HepG2 (cell line): ENCODE measurements around the gene COPS3. TPM values are rescaled to one million over a fixed set of nuclear protein-coding genes. Genes with fewer than 3 reads are reported as not detected.
A peak's percentile ranks its signal among the peaks of the same experiment; 100 is the strongest.

ENCODE experiments used
- HNRNPK ChIP-seq: fragments of 200-400 bp; formaldehyde crosslinking; IDR thresholded peaks from 2 replicates; pipeline ENCODE4 v1.6.1; 2018; ENCODE audit warnings: low read length, low read depth, moderate library complexity, mild to moderate bottlenecking; ENCODE audit not compliant: poor library complexity, severe bottlenecking
- KLF6 ChIP-seq: IDR thresholded peaks from 2 replicates; pipeline ENCODE4 v1.8.0; 2016; ENCODE audit warnings: missing biosample characterization, missing genetic modification reagents
- KMT2B ChIP-seq: IDR thresholded peaks from 2 replicates; pipeline ENCODE4 v1.6.1; 2016; ENCODE audit warnings: missing genetic modification reagents, missing compliant biosample characterization
- PCBP2 ChIP-seq: fragments of 200-400 bp; formaldehyde crosslinking; optimal IDR thresholded peaks from 2 replicates; pipeline ENCODE3; 2018; ENCODE audit warnings: low read length, low read depth; ENCODE audit not compliant: poor library complexity, severe bottlenecking
- PLSCR1 ChIP-seq: sonication (generic); formaldehyde crosslinking; IDR thresholded peaks from 2 replicates; pipeline ENCODE4 v1.5.0; 2020; ENCODE audit warnings: missing genetic modification reagents, mild to moderate bottlenecking, borderline replicate concordance
- PTBP1 ChIP-seq: fragments of 200-400 bp; formaldehyde crosslinking; IDR thresholded peaks from 2 replicates; pipeline ENCODE4 v1.6.1; 2018; ENCODE audit warnings: low read length, low read depth; ENCODE audit not compliant: poor library complexity, severe bottlenecking
- SOX6 ChIP-seq, 2 experiments: fragments of 450-650 bp in 1 of 2; sonication (generic) in 1 of 2; formaldehyde crosslinking in 1 of 2; IDR thresholded peaks; 2 replicates each; pipeline versions ENCODE4 v1.4.0 to v1.6.1; 2017 to 2020; ENCODE audit warnings: antibody characterized with exemption in 1 of 2, mild to moderate bottlenecking in 1 of 2, missing genetic modification reagents in 1 of 2
- STAG1 ChIP-seq: sonication (generic); formaldehyde crosslinking; IDR thresholded peaks from 2 replicates; pipeline ENCODE4 v1.4.0; 2020; ENCODE audit warnings: missing genetic modification reagents
- TBP ChIP-seq: sonication (generic); formaldehyde crosslinking; IDR thresholded peaks from 2 replicates; pipeline ENCODE4 v1.5.0; 2020; ENCODE audit warnings: missing genetic modification reagents
- TFDP2 ChIP-seq: sonication (generic); formaldehyde crosslinking; IDR thresholded peaks from 2 replicates; pipeline ENCODE4 v1.4.0; 2020; ENCODE audit warnings: missing genetic modification reagents
- ZIK1 ChIP-seq: sonication (generic); formaldehyde crosslinking; IDR thresholded peaks from 2 replicates; pipeline ENCODE4 v1.5.0; 2020; ENCODE audit warnings: mild to moderate bottlenecking, low read depth, missing genetic modification reagents, borderline replicate concordance
- ZNF337 ChIP-seq: sonication (generic); formaldehyde crosslinking; IDR thresholded peaks from 2 replicates; pipeline ENCODE4 v1.5.1; 2020; ENCODE audit warnings: missing genetic modification reagents, low read depth, mild to moderate bottlenecking, borderline replicate concordance
- ZNF451 ChIP-seq: sonication (generic); formaldehyde crosslinking; IDR thresholded peaks from 2 replicates; pipeline ENCODE4 v1.5.0; 2020; ENCODE audit warnings: mild to moderate bottlenecking, missing genetic modification reagents
- ZNF570 ChIP-seq: sonication (generic); formaldehyde crosslinking; IDR thresholded peaks from 2 replicates; pipeline ENCODE4 v1.4.0; 2020; ENCODE audit warnings: mild to moderate bottlenecking, missing genetic modification reagents, borderline replicate concordance
- ZNF660 ChIP-seq: sonication (generic); formaldehyde crosslinking; IDR thresholded peaks from 2 replicates; pipeline ENCODE4 v1.5.1; 2020; ENCODE audit warnings: mild to moderate bottlenecking, low read depth, missing genetic modification reagents, borderline replicate concordance
- ZNF720 ChIP-seq: sonication (generic); formaldehyde crosslinking; IDR thresholded peaks from 2 replicates; pipeline ENCODE4 v1.4.0; 2020; ENCODE audit warnings: missing genetic modification reagents
- ZNF749 ChIP-seq: sonication (generic); formaldehyde crosslinking; IDR thresholded peaks from 2 replicates; pipeline ENCODE4 v1.8.0; 2022; ENCODE audit warnings: mild to moderate bottlenecking, missing genetic modification reagents, moderate library complexity, borderline replicate concordance
- ZNF772 ChIP-seq: sonication (generic); formaldehyde crosslinking; IDR thresholded peaks from 2 replicates; pipeline ENCODE4 v1.5.0; 2020; ENCODE audit warnings: mild to moderate bottlenecking, missing genetic modification reagents
- polyA plus RNA-seq, 8 experiments: library from polyadenylated mRNA; depleted of rRNA in 3 of 8; stranded (reverse) in 7 of 8; unstranded in 1 of 8; fragments of >200 nt; fragmentation: Illumina TruSeq in 4 of 8; extraction: Trizol in 4 of 8; gene quantifications; 2 replicates each; pipeline versions ENCODE4 v1.2.1 to v1.2.3, GENCODE V29; 2011 to 2016; ENCODE audit warnings: low read depth in 4 of 8, missing spikeins in 1 of 8, mixed read lengths in 1 of 8; ENCODE audit not compliant: insufficient read depth in 1 of 8
- total RNA-seq, 5 experiments: library from RNA; depleted of rRNA; stranded (reverse); fragments of >200 nt; fragmentation: Illumina TruSeq; extraction: Trizol; gene quantifications; 2 replicates each; pipeline ENCODE4 v1.2.3, GENCODE V29; 2016; ENCODE audit warnings: low read depth in 1 of 5
- TF ChIP-seq, protein P1 (sequence below): sonication (generic); formaldehyde crosslinking; IDR thresholded peaks from 2 replicates; pipeline ENCODE4 v1.4.0; 2020; ENCODE audit warnings: low read depth, missing genetic modification reagents
- TF ChIP-seq, protein P2 (sequence below): IDR thresholded peaks from 2 replicates; pipeline ENCODE4 v1.6.1; 2016; ENCODE audit warnings: missing compliant biosample characterization, missing genetic modification reagents, borderline replicate concordance

COPS3 gene
- total and polyA plus RNA-seq, 2 of the 13 experiments (the other 11 are each of a cell fraction or from before 2014, with no cell fraction given) = 46.3 to 103 TPM

- peak; percentile 93; the same call in 1 of the 2 replicates for TF ChIP-seq ZNF772 (CRISPR knock-in tag)
- no peak for TF ChIP-seq PCBP2
- peak; percentile 100 for TF ChIP-seq ZNF451
- TF ChIP-seq STAG1 (CRISPR knock-in tag) = no peak
- peak; percentile 90 for TF ChIP-seq HNRNPK
- no peak; the same call in 1 of the 2 replicates for TF ChIP-seq PLSCR1 (CRISPR knock-in tag)
- TF ChIP-seq KMT2B (CRISPR knock-in tag) = peak; percentile 50; the same call in 1 of the 2 replicates
- TF ChIP-seq SOX6 (IDR thresholded peaks at IDR 0.05) = no peak
- TF ChIP-seq SOX6 (CRISPR knock-in tag; IDR thresholded peaks at IDR 0.05) = peak; percentile 66
- TF ChIP-seq, protein P1, sequence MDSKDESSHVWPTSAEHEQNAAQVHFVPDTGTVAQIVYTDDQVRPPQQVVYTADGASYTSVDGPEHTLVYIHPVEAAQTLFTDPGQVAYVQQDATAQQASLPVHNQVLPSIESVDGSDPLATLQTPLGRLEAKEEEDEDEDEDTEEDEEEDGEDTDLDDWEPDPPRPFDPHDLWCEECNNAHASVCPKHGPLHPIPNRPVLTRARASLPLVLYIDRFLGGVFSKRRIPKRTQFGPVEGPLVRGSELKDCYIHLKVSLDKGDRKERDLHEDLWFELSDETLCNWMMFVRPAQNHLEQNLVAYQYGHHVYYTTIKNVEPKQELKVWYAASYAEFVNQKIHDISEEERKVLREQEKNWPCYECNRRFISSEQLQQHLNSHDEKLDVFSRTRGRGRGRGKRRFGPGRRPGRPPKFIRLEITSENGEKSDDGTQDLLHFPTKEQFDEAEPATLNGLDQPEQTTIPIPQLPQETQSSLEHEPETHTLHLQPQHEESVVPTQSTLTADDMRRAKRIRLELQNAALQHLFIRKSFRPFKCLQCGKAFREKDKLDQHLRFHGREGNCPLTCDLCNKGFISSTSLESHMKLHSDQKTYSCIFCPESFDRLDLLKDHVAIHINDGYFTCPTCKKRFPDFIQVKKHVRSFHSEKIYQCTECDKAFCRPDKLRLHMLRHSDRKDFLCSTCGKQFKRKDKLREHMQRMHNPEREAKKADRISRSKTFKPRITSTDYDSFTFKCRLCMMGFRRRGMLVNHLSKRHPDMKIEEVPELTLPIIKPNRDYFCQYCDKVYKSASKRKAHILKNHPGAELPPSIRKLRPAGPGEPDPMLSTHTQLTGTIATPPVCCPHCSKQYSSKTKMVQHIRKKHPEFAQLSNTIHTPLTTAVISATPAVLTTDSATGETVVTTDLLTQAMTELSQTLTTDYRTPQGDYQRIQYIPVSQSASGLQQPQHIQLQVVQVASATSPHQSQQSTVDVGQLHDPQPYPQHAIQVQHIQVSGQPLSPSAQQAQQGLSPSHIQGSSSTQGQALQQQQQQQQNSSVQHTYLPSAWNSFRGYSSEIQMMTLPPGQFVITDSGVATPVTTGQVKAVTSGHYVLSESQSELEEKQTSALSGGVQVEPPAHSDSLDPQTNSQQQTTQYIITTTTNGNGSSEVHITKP = peak; percentile 24; the same call in 1 of the 2 replicates
- peak; percentile 92; the same call in 1 of the 2 replicates for TF ChIP-seq ZNF337
- no peak for TF ChIP-seq TBP
- TF ChIP-seq ZNF749 = peak; percentile 99
- no peak for TF ChIP-seq ZNF720 (CRISPR knock-in tag)
- 0 out of 2 replicates have a peak, but pooled peaks have one; percentile 41 for TF ChIP-seq ZNF570 (CRISPR knock-in tag)
- no peak for TF ChIP-seq ZNF660 (CRISPR knock-in tag)
- no peak for TF ChIP-seq PTBP1
- TF ChIP-seq, protein P2, sequence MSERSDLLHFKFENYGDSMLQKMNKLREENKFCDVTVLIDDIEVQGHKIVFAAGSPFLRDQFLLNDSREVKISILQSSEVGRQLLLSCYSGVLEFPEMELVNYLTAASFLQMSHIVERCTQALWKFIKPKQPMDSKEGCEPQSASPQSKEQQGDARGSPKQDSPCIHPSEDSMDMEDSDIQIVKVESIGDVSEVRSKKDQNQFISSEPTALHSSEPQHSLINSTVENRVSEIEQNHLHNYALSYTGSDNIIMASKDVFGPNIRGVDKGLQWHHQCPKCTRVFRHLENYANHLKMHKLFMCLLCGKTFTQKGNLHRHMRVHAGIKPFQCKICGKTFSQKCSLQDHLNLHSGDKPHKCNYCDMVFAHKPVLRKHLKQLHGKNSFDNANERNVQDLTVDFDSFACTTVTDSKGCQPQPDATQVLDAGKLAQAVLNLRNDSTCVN (CRISPR knock-in tag) = peak; percentile 47; the same call in 1 of the 2 replicates
- peak; percentile 100 for TF ChIP-seq ZIK1 (CRISPR knock-in tag)
- TF ChIP-seq TFDP2 = peak; percentile 72
- TF ChIP-seq KLF6 (CRISPR knock-in tag) = peak; percentile 81; the same call in 1 of the 2 replicates
These were observed 74.7 kb downstream of the COPS3 start, which contains the start of gene PLD6 (continued) for GRCh38 chr17:17206124-17206912.
